A549 (cell line): ENCODE data around the gene PDE4D.

Experiments used
- CHD2 ChIP-seq: fragments of 150-350 bp; IDR thresholded peaks from 2 replicates; pipeline ENCODE4 v1.6.1; 2014; ENCODE audit warnings: low read length; ENCODE audit not compliant: partially characterized antibody
- CTCF ChIP-seq: fragments of >200 bp; sonication (Bioruptor Twin); formaldehyde crosslinking; IDR thresholded peaks from 3 replicates; pipeline ENCODE4 v1.5.1; 2016
- ELK1 ChIP-seq: fragments of 150-350 bp; IDR thresholded peaks from 2 replicates; pipeline ENCODE4 v1.6.1; 2014; ENCODE audit warnings: low read depth, mild to moderate bottlenecking, low read length
- EP300 ChIP-seq, 2 experiments: fragments of >200 bp; sonication (Bioruptor Twin); formaldehyde crosslinking; IDR thresholded peaks; 2 replicates in 1 of 2; 3 replicates in 1 of 2; pipeline ENCODE4 v1.6.1; 2016 to 2017
- KDM5A ChIP-seq: fragments of 200-600 bp; sonication (generic); IDR thresholded peaks from 2 replicates; pipeline ENCODE4 v1.6.1; 2016; ENCODE audit warnings: antibody characterized with exemption, mild to moderate bottlenecking
- POLR2A ChIP-seq: IDR thresholded peaks from 2 replicates; pipeline ENCODE4 v1.6.1; 2012; ENCODE audit warnings: mild to moderate bottlenecking, low read length
- POLR2AphosphoS2 ChIP-seq: conservative IDR thresholded peaks from 2 replicates; pipeline ENCODE4 v1.6.1; 2012; ENCODE audit warnings: low read length, improper control_type of control experiment, inconsistent platforms
- RFX5 ChIP-seq: fragments of 450-650 bp; IDR thresholded peaks from 2 replicates; pipeline ENCODE4 v1.7.1; 2014; ENCODE audit warnings: antibody characterized with exemption, mild to moderate bottlenecking, moderate library complexity
- USF2 ChIP-seq: fragments of 450-650 bp; IDR thresholded peaks from 2 replicates; pipeline ENCODE4 v1.6.1; 2014; ENCODE audit warnings: antibody characterized with exemption

DNA sequence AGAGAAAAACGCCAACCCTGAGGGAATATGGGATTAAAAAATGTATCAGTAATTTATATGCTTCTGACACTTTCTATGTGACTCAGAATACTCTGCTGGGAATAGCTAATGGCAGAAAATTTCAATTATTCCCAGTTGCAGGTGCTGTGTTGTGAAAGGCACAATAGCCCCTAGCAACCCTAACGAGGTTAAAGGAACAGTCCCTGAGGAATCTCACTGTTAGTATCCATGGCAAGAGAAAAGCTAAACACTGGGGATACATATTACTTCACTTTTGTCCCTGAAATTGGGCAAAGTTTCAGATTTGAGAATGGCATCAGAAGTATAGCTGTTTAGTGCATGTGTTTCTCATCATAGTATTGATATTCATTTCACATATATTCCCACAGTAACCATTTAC lies 755.7 kb downstream of the PDE4D start:
- TF ChIP-seq CTCF (no peak), POLR2AphosphoS2 (no peak), POLR2A (no peak), ELK1 (no peak), KDM5A (no peak), USF2 (no peak), RFX5 (no peak), CHD2 (no peak), EP300 (IDR thresholded peaks at IDR 0.05) (no peak)
